Small intestine (tissue), 7 donors: ENCODE measurements around the gene PSMB10. TPM values are rescaled to one million over a fixed set of nuclear protein-coding genes. Genes with fewer than 3 reads are reported as not detected.
A peak's percentile ranks its signal among the peaks of the same experiment; 100 is the strongest.
"Not testable (repeated sequence)": the region's sequence is repeated elsewhere in the genome, so short reads cannot be mapped to it uniquely, and the experiment has no call there.

ENCODE experiments used
- DNase-seq, 2 donors: peaks; one replicate each; pipeline versions ENCODE4 v3.0.0 to v3.0.0-alpha.2; 2013
- FAIRE-seq: peaks from 2 replicates; lab custom pipeline; 2012; peaks lifted over from hg19 to GRCh38; lab: Jason Lieb, UNC
- H3K27ac ChIP-seq, 3 donors: one replicate each; pipeline ENCODE4 v1.5.1; 2013; ENCODE audit warnings: low read length in 2 of 3, mild to moderate bottlenecking in 2 of 3, control low read depth in 1 of 3, inconsistent platforms in 1 of 3, low read depth in 1 of 3, moderate library complexity in 1 of 3
- H3K27me3 ChIP-seq, 3 donors: one replicate each; pipeline ENCODE4 v1.6.1; 2013; ENCODE audit warnings: low read length in 3 of 3, inconsistent platforms in 1 of 3; ENCODE audit not compliant: control insufficient read depth in 3 of 3, insufficient read depth in 3 of 3
- H3K36me3 ChIP-seq, 3 donors: one replicate each; pipeline ENCODE4 v1.6.1; 2013; ENCODE audit warnings: low read length in 3 of 3, inconsistent platforms in 1 of 3, low read depth in 1 of 3, mild to moderate bottlenecking in 1 of 3, moderate library complexity in 1 of 3; ENCODE audit not compliant: control insufficient read depth in 3 of 3, insufficient read depth in 2 of 3
- H3K4me1 ChIP-seq, 3 donors: one replicate each; pipeline ENCODE4 v1.6.1; 2013; ENCODE audit warnings: low read length in 2 of 3, inconsistent platforms in 1 of 3, low read depth in 1 of 3, mild to moderate bottlenecking in 1 of 3, moderate library complexity in 1 of 3; ENCODE audit not compliant: control insufficient read depth in 3 of 3, insufficient read depth in 2 of 3
- H3K4me3 ChIP-seq, 3 donors: one replicate each; pipeline ENCODE4 v1.5.1; 2013; ENCODE audit warnings: low read length in 3 of 3, control low read depth in 1 of 3, inconsistent platforms in 1 of 3, low read depth in 1 of 3, mild to moderate bottlenecking in 1 of 3, moderate library complexity in 1 of 3
- H3K9me3 ChIP-seq, 2 donors: one replicate each; pipeline ENCODE4 v1.6.1; 2013; ENCODE audit warnings: low read depth in 1 of 2, low read length in 1 of 2; ENCODE audit not compliant: control insufficient read depth in 2 of 2, insufficient read depth in 1 of 2
- WGBS, 3 donors: extraction: QIAGEN DNeasy Blood & Tissue Kit; methylation state at CpG; one replicate each; pipeline ENCODE4 v1.1.7; 2013; 5-methylcytosine and 5-hydroxymethylcytosine counted together
- polyA plus RNA-seq, 4 donors: library from polyadenylated mRNA; stranded (reverse) in 3 of 4; unstranded in 1 of 4; fragments of 200-250 nt in 3 of 4; fragments of 120-200 nt in 1 of 4; gene quantifications; one replicate each; pipeline versions ENCODE4 v1.2.1 to v1.2.3, GENCODE V29; 2013
- donor health status: healthy with polysubstance abuse.
- donor health status: control.
- donor health status: control.
- donor health status: Bipolar disorder and iron deficiency.
- donor health status: healthy.

The PSMB10 gene
- polyA plus RNA-seq, 4 donors, result 90.6 to 354 (median 221) TPM

DNA sequence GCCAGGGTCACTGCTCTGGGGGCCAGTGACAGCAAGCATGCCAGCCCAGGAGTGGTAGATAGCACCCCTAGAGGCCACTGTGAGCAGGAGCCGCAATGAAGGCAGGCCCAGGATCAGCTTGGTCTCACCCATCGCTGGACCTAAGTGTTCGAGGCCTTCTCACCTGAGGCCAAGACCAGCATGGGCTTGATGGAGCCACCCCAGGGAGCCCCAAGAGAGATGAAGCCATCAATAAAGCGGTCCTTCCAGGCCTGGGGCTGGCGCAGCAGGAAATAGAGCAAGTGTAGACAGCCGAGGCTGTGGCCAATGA lies 5.5 kb upstream of the PSMB10 start:
- no peak overlapping the region for H3K27ac ChIP-seq
- peaks cover 0 to 74% (median 2%) of the 10 kb centered on the region in 3 donors for H3K36me3 ChIP-seq
- H3K4me1 ChIP-seq, result peaks cover under 1 to 13% (median 2%) of the 10 kb centered on the region in 3 donors
- no peaks in the 10 kb centered on the region for H3K9me3 ChIP-seq
- peak; percentile 40 to 59 for DNase-seq
- no peaks in the 10 kb centered on the region for H3K27me3 ChIP-seq
- H3K4me3 ChIP-seq, result no peak overlapping the region
- no peak for FAIRE-seq
- 59 to 70% (median 63%) methylated on average over 6 of the region's 6 CpGs for WGBS, 3 donors

GRCh38 chr16:67941469-67942199 lies 5.0 kb upstream of the PSMB10 start:
- Histone ChIP-seq H3K4me1 (peaks cover 3 to 17% (median 4%) of the 10 kb centered on the region in 3 donors), H3K4me3 (no peak overlapping the region), H3K27ac (no peak overlapping the region), H3K36me3 (peaks cover 0 to 72% (median 2%) of the 10 kb centered on the region in 3 donors), H3K27me3 (no peaks in the 10 kb centered on the region), H3K9me3 (no peaks in the 10 kb centered on the region)
- 72 to 75% (median 75%) methylated on average over 9 of the region's 9 CpGs for WGBS, 3 donors
- FAIRE-seq (no peak), DNase-seq (no peak)

- Histone ChIP-seq H3K9me3 (no peaks in the 10 kb centered on the region), H3K4me3 (no peak overlapping the region), H3K4me1 (peaks cover 3 to 17% (median 4%) of the 10 kb centered on the region in 3 donors), H3K27ac (no peak overlapping the region), H3K27me3 (no peaks in the 10 kb centered on the region), H3K36me3 (peaks cover 0 to 62% (median 2%) of the 10 kb centered on the region in 3 donors)
- 91 to 94% (median 94%) methylated on average over 5 of the region's 5 CpGs for WGBS, 3 donors
- DNase-seq (no peak), FAIRE-seq (no peak)
Measured at GRCh38 chr16:67940446-67941089, 3.9 kb upstream of the PSMB10 start.

DNA sequence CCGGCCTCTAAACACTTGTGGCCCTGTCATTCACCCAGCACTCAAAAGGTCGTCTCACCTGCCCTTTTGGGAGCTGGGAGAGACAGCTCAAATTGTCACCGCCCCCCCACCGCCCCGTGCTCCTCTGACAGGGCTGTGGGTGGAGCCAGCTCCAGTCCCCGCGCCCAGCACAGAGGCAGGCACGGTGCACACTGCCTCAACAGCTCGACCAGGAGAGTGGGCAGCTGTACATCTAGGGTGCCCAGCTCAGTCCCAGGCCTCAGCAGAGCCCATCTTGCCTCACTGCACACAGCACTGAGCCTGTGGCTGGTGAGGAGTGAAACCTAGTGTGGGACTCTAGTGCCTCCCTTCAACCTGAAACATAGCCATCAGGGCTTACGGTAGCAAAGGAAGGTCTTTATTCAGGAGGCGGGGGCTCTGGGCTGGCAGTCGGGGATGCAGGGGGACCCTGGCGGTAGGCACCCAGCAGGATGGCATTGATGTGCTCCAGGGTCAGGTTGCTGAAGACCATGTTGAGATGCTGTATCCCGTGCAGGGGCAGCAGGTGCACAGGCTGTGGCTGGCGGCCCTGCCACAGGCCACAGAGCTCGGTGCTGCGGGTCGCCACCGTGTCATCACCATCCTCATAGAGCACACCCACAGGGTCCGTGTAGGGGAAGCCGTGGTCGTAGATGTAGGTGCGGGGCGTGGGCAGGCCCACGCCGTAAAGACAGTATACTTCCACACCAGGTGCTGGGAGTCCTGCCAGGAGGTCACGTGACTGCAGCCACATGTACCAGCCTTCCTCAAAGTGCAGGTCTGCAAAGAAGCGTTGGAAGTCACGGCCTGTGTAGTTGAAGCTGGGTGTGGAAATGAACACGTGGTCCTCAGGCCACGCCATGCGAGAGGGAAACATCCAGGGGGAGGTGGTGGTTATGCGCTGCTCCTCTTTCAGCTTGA lies 3.1 kb upstream of the PSMB10 start:
- H3K4me3 ChIP-seq, result no peak overlapping the region
- FAIRE-seq, result no peak
- peak in 1 of 2 donors; percentile 52 for DNase-seq
- peaks cover 0 to 61% (median 2%) of the 10 kb centered on the region in 3 donors for H3K36me3 ChIP-seq
- peaks cover 5 to 25% (median 8%) of the 10 kb centered on the region in 3 donors for H3K4me1 ChIP-seq
- H3K27ac ChIP-seq, result no peak overlapping the region
- no peaks in the 10 kb centered on the region for H3K27me3 ChIP-seq
- H3K9me3 ChIP-seq, result no peaks in the 10 kb centered on the region
- whole genome bisulfite sequencing, 3 donors, result 49 to 72% (median 58%) methylated on average over 33 of the region's 33 CpGs

DNA sequence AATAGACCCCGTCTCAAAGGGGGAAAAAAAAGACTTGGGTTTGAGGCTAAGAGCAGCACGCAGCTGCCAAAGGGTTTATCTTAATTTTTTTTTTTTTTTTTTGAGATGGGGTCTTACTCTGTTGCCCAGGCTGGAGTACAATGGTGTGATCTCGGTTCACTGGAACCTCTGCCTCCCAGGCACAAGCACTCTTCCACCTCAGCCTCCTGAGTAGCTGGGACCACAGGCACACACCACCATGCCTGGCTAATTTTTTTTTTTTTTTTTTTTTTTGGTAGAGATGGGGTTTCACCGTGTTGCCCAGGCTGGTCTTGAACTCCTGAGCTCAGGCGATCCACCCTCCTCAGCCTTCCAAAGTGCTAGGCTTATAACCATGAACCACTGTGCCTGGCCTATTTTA lies 1.1 kb upstream of the PSMB10 start:
- peak overlapping the region in 1 of 3 donors; percentile 95 for H3K27ac ChIP-seq
- H3K4me1 ChIP-seq, result peaks cover 5 to 19% (median 8%) of the 10 kb centered on the region in 3 donors
- DNase-seq, H3K9me3 ChIP-seq, H3K27me3 ChIP-seq, FAIRE-seq, H3K4me3 ChIP-seq: not testable (repeated sequence)
- WGBS, 3 donors, result 86 to 98% (median 96%) methylated on average over 5 of the region's 5 CpGs
- peaks cover 0 to 61% (median 2%) of the 10 kb centered on the region in 3 donors for H3K36me3 ChIP-seq

GRCh38 chr16:67936880-67937605 lies 393 bp upstream of the PSMB10 start:
- DNase-seq (peak in 1 of 2 donors; percentile 92), FAIRE-seq (no peak)
- 41 to 45% (median 44%) methylated on average over 6 of the region's 6 CpGs for WGBS, 3 donors
- peak overlapping the region; percentile 85 to 90 (median 86) for H3K4me3 ChIP-seq
- no peaks in the 10 kb centered on the region for H3K9me3 ChIP-seq
- H3K27ac ChIP-seq, result peak overlapping the region; percentile 95 to 98 (median 96)
- peaks cover 5 to 19% (median 8%) of the 10 kb centered on the region in 3 donors for H3K4me1 ChIP-seq
- no peaks in the 10 kb centered on the region for H3K27me3 ChIP-seq
- H3K36me3 ChIP-seq, result peaks cover 0 to 60% (median 2%) of the 10 kb centered on the region in 3 donors

DNA sequence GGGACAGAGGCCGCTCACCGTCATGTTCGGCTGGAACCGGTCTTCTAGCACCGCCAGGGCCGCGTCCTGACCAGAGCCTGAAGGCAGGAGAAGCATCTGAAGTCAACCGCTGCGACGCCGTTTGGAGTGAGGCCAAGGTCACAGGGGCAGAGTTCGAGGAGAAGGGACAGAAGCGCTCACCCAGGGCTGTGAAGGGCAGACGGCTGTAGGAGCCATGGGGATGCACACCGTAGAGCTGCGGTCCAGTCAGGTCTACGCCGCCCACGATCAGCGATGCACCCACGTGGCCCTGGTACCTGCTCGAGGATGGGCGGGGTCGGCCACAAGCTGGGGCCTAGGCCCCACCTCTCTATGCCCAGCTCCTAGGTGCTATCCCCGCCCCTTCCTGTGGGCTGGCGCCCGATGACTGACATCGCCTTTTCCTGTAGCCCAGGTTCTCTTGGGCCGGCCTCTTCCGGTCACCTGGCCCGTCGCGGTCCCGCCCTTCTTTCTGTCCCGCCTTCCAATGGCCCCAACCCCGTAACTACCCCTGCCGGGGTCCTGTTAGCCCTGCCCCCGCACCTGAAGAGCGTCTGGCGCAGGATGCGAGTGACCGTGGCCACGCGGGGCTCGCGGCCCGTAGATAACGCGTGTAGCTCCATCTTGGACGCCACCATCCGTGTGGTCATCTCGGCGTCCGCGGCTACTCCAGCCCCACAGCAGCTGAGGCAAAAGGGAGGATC lies 1.1 kb downstream of the PSMB10 start:
- FAIRE-seq, result no peak
- peaks cover 5 to 19% (median 8%) of the 10 kb centered on the region in 3 donors for H3K4me1 ChIP-seq
- H3K27me3 ChIP-seq, result no peaks in the 10 kb centered on the region
- H3K9me3 ChIP-seq, result no peaks in the 10 kb centered on the region
- WGBS, 3 donors, result 3 to 4% (median 3%) methylated on average over 49 to 55 of the region's 55 CpGs
- peak overlapping the region; percentile 95 to 98 (median 96) for H3K27ac ChIP-seq
- H3K36me3 ChIP-seq, result peaks cover 0 to 67% (median 2%) of the 10 kb centered on the region in 3 donors
- H3K4me3 ChIP-seq, result peak overlapping the region; percentile 85 to 90 (median 86)
- DNase-seq, result peak; percentile 97 to 98
